K562 (cell line): ENCODE data around the gene APOB. TPM values are rescaled to one million over a fixed set of nuclear protein-coding genes. Genes with fewer than 3 reads are reported as not detected.

Experiments used
- ATAC-seq: fragments of 200-7000 bp; cut with Tn5 transposase; 3 replicates; pipeline ENCODE4 v1.9.1; 2020; ENCODE audit warnings: moderate library complexity
- BruUV-seq: library from RNA; stranded (reverse); fragments of 400-500 nt; replicated peaks from 2 replicates; lab custom pipeline; 2021; lab: Mats Ljungman, UMichigan
- CTCF ChIA-PET: fragments of 300-600 bp; formaldehyde crosslinking; extraction: SDS; loops from one replicate; lab custom pipeline; 2021; ENCODE audit warnings: low intra/inter-chr PET ratio; lab: Yijun Ruan, JAX
- POLR2A ChIA-PET: fragments of 300-600, 350-650 bp; sonication (Branson Sonifier 250); formaldehyde crosslinking; extraction: SDS; loops from one replicate; lab custom pipeline; 2021; ENCODE audit warnings: antibody characterized with exemption, inconsistent platforms; lab: Yijun Ruan, JAX
- DNase-seq, 4 experiments: peaks; one replicate each; pipeline versions ENCODE4 v3.0.0 to v3.0.0-alpha.2; 2011 to 2018; ENCODE audit warnings: low spot score in 3 of 4, mixed read lengths in 3 of 4; ENCODE audit errors: extremely low read depth in 1 of 4
- FAIRE-seq: peaks from 2 replicates; lab custom pipeline; 2011; peaks lifted over from hg19 to GRCh38; lab: Jason Lieb, UNC
- H2AFZ ChIP-seq: 2 replicates; pipeline ENCODE4 v1.6.0; 2011; ENCODE audit warnings: low read depth, low read length, control low read depth, inconsistent platforms
- H3K27ac ChIP-seq: fragments of 200-600 bp; 3 replicates; pipeline ENCODE4 v1.8.0; 2011; ENCODE audit warnings: low read depth, mild to moderate bottlenecking, control low read depth, inconsistent platforms, low read length, moderate library complexity, mixed read lengths; ENCODE audit errors: extremely low read depth
- H3K27me3 ChIP-seq, 2 experiments: fragments of 300-600 bp in 1 of 2; 2 replicates in 1 of 2; 3 replicates in 1 of 2; pipeline versions ENCODE4 v1.6.0 to v1.8.0; 2011; ENCODE audit warnings: inconsistent platforms in 2 of 2, low read length in 2 of 2, mild to moderate bottlenecking in 1 of 2, mixed read lengths in 1 of 2, moderate library complexity in 1 of 2; ENCODE audit not compliant: control insufficient read depth in 2 of 2, insufficient read depth in 2 of 2
- H3K36me3 ChIP-seq: fragments of 300-600 bp; 3 replicates; pipeline ENCODE4 v1.8.0; 2011; ENCODE audit warnings: mild to moderate bottlenecking, low read length, inconsistent platforms; ENCODE audit not compliant: control insufficient read depth, insufficient read depth
- H3K4me1 ChIP-seq, 2 experiments: fragments of 200-600 bp in 1 of 2; replicated peaks in 1 of 2; 2 replicates in 1 of 2; 3 replicates in 1 of 2; pipeline versions ENCODE4 v1.5.1 to v1.8.0; 2011; ENCODE audit warnings: inconsistent platforms in 2 of 2, low read length in 2 of 2, mild to moderate bottlenecking in 1 of 2, mixed read lengths in 1 of 2, moderate library complexity in 1 of 2; ENCODE audit not compliant: control insufficient read depth in 2 of 2, insufficient read depth in 2 of 2
- H3K4me2 ChIP-seq: 2 replicates; pipeline ENCODE4 v1.6.1; 2011; ENCODE audit warnings: low read length, control low read depth, inconsistent platforms, mixed read lengths; ENCODE audit not compliant: insufficient read depth
- H3K4me3 ChIP-seq: fragments of 200-600 bp; sonication (generic), shearing (Covaris generic); 2 replicates; pipeline ENCODE4 v1.5.1; 2016; ENCODE audit warnings: control low read depth, inconsistent platforms
- H3K79me2 ChIP-seq: fragments of 200-600 bp; 3 replicates; pipeline ENCODE4 v1.8.0; 2011; ENCODE audit warnings: low read length, inconsistent platforms; ENCODE audit not compliant: control insufficient read depth, insufficient read depth
- H3K9ac ChIP-seq, 2 experiments: 2 replicates each; pipeline versions ENCODE4 v1.6.0 to v1.6.1; 2011; ENCODE audit warnings: low read depth in 2 of 2, low read length in 2 of 2, control low read depth in 1 of 2, inconsistent platforms in 1 of 2, mild to moderate bottlenecking in 1 of 2, mixed read lengths in 1 of 2; ENCODE audit not compliant: insufficient read depth in 1 of 2
- H3K9me1 ChIP-seq: one replicate; pipeline ENCODE4 v1.6.0; 2011; ENCODE audit warnings: inconsistent platforms, mild to moderate bottlenecking, low read length, moderate library complexity; ENCODE audit not compliant: control insufficient read depth, insufficient read depth
- H3K9me3 ChIP-seq: replicated peaks from 2 replicates; pipeline ENCODE4 v1.5.1; 2011; ENCODE audit warnings: low read depth, low read length, inconsistent platforms; ENCODE audit not compliant: control insufficient read depth, insufficient read depth
- H4K20me1 ChIP-seq: replicated peaks from 2 replicates; pipeline ENCODE4 v1.6.1; 2011; ENCODE audit warnings: low read length, inconsistent platforms, mixed read lengths; ENCODE audit not compliant: control insufficient read depth, insufficient read depth
- GABPB1 ChIP-seq: sonication (generic); formaldehyde crosslinking; IDR thresholded peaks from 2 replicates; pipeline ENCODE4 v1.8.0; 2022; ENCODE audit warnings: mild to moderate bottlenecking, missing genetic modification reagents
- GTF2F1 ChIP-seq: IDR thresholded peaks from 2 replicates; pipeline ENCODE4 v1.6.1; 2011; ENCODE audit warnings: low read depth, low read length, improper control_type of control experiment
- THRAP3 ChIP-seq: fragments of 450-650 bp; IDR thresholded peaks from 2 replicates; pipeline ENCODE4 v1.6.1; 2016; ENCODE audit warnings: mild to moderate bottlenecking, inconsistent platforms, borderline replicate concordance
- WGBS: fragments of 100-300 bp; shearing (Covaris generic); methylation state at CpG from one replicate; pipeline ENCODE4 v1.1.6; 2016; ENCODE audit warnings: low coverage, mixed read lengths; ENCODE audit not compliant: insufficient coverage; ENCODE audit errors: missing lambda C conversion rate; 5-methylcytosine and 5-hydroxymethylcytosine counted together
- in situ Hi-C: fragments of 300-500 bp; cut with MboI; formaldehyde crosslinking; loops from 4 replicates; pipeline ENCODE4 v1.15.0; 2018; ENCODE audit warnings: inconsistent platforms, mixed read lengths
- intact Hi-C: fragments of 100-400 bp; cut with micrococcal nuclease; formaldehyde crosslinking; loops from 2 replicates; pipeline ENCODE4 v1.14.2; 2022
- polyA plus RNA-seq, 8 experiments: library from polyadenylated mRNA; depleted of rRNA in 4 of 8; stranded (reverse) in 5 of 8; unstranded in 3 of 8; fragments of >200 nt; fragmentation: Nextera tagmentation in 2 of 8; fragmentation: Illumina TruSeq in 1 of 8; extraction: Ambion mirVana in 2 of 8; extraction: Trizol in 1 of 8; gene quantifications; 2 replicates each; pipeline versions ENCODE4 v1.2.1 to v1.2.3, GENCODE V29; 2011 to 2014; ENCODE audit warnings: inconsistent platforms in 1 of 8, missing spikeins in 1 of 8
- total RNA-seq, 7 experiments: library from RNA; depleted of rRNA in 6 of 7; stranded (reverse); fragments of >200 nt in 6 of 7; fragmentation: Illumina TruSeq in 2 of 7; extraction: Trizol in 2 of 7; gene quantifications; 2 replicates each; pipeline versions ENCODE4 v1.2.1 to v1.2.3, GENCODE V29; 2011 to 2021; ENCODE audit warnings: low replicate concordance in 1 of 7
- TF ChIP-seq, protein P1 (sequence below): fragments of 450-650 bp; IDR thresholded peaks from 2 replicates; pipeline ENCODE4 v1.6.1; 2018; ENCODE audit not compliant: partially characterized antibody

Gene APOB
- total and polyA plus RNA-seq, 9 of the 15 experiments (the other 6 are each of a cell fraction or from before 2014, with no cell fraction given), result 0.73 TPM; not detected in 8

DNA sequence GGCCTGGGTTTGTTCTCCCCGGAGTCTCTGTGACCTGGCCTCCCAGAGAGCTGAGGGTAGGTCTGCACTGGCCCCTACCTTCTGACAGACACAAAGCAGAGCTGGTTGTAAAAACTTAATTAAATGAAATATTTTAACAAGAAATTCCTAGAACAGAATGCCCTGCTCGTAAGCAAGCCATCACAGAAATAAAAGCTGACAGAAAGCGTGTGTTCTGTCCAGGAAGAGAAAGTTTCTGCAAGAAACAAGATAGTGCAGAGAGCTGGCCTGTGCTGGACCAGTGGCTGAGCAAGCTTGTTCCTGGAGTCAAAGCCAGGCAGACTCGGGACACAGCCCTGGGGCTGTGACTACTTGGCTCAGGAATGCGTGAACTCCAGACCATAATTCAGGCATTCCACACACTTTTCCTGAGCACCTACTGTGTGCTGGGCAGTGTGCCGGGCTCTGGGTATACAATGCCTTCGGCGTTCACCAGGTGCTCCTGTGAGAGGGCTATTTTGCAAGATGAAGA, 51.6 kb downstream of the APOB start:
- no peak for DNase-seq
- BruUV-seq, result no TSS peak
- TF ChIP-seq, protein P1, sequence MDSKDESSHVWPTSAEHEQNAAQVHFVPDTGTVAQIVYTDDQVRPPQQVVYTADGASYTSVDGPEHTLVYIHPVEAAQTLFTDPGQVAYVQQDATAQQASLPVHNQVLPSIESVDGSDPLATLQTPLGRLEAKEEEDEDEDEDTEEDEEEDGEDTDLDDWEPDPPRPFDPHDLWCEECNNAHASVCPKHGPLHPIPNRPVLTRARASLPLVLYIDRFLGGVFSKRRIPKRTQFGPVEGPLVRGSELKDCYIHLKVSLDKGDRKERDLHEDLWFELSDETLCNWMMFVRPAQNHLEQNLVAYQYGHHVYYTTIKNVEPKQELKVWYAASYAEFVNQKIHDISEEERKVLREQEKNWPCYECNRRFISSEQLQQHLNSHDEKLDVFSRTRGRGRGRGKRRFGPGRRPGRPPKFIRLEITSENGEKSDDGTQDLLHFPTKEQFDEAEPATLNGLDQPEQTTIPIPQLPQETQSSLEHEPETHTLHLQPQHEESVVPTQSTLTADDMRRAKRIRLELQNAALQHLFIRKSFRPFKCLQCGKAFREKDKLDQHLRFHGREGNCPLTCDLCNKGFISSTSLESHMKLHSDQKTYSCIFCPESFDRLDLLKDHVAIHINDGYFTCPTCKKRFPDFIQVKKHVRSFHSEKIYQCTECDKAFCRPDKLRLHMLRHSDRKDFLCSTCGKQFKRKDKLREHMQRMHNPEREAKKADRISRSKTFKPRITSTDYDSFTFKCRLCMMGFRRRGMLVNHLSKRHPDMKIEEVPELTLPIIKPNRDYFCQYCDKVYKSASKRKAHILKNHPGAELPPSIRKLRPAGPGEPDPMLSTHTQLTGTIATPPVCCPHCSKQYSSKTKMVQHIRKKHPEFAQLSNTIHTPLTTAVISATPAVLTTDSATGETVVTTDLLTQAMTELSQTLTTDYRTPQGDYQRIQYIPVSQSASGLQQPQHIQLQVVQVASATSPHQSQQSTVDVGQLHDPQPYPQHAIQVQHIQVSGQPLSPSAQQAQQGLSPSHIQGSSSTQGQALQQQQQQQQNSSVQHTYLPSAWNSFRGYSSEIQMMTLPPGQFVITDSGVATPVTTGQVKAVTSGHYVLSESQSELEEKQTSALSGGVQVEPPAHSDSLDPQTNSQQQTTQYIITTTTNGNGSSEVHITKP, result no peak
- TF ChIP-seq GABPB1 (CRISPR knock-in tag), result no peak
- no peak for TF ChIP-seq GTF2F1
- no peak for TF ChIP-seq THRAP3
- intact Hi-C loops (no loop called here), in situ Hi-C loops (no loop called here)
- no peak overlapping the region for H3K4me2 ChIP-seq
- H3K79me2 ChIP-seq, result no peaks in the 10 kb centered on the region
- no peak; the same call in 2 of the 3 replicates for ATAC-seq
- H3K27me3 ChIP-seq, result peaks cover 0 to 40% of the 10 kb centered on the region in 2 experiments; a peak in 3 of 5 replicates
- no peaks in the 10 kb centered on the region for H3K4me1 ChIP-seq
- H3K9ac ChIP-seq, result no peak overlapping the region
- ChIA-PET POLR2A (interaction anchor here (0.5 to 0.7 kb wide), 2 partner anchors 316 to 657 kb away, joined by 3 to 4 read pairs; no protein-coding TSS in a partner anchor), CTCF (no interaction called here)
- no peaks in the 10 kb centered on the region for H4K20me1 ChIP-seq
- no peaks in the 10 kb centered on the region for H3K36me3 ChIP-seq
- WGBS, result 1% methylated on average over 8 of the region's 8 CpGs
- no peak overlapping the region for H3K27ac ChIP-seq
- no peak overlapping the region for H3K4me3 ChIP-seq
- FAIRE-seq, result no peak
- H2AFZ ChIP-seq, result no peak overlapping the region
- no peaks in the 10 kb centered on the region for H3K9me1 ChIP-seq
- no peaks in the 10 kb centered on the region for H3K9me3 ChIP-seq
